NCI-H345 treated with DMSO at 0.1 percent for 48 hours (cell line): ENCODE measurements around the gene MTCH1.

Experiments
- DNase-seq: peaks from one replicate; lab custom pipeline; 2025; ENCODE audit not compliant: unreplicated experiment; lab: John Stamatoyannopoulos, UW

MTCH1 gene

DNA sequence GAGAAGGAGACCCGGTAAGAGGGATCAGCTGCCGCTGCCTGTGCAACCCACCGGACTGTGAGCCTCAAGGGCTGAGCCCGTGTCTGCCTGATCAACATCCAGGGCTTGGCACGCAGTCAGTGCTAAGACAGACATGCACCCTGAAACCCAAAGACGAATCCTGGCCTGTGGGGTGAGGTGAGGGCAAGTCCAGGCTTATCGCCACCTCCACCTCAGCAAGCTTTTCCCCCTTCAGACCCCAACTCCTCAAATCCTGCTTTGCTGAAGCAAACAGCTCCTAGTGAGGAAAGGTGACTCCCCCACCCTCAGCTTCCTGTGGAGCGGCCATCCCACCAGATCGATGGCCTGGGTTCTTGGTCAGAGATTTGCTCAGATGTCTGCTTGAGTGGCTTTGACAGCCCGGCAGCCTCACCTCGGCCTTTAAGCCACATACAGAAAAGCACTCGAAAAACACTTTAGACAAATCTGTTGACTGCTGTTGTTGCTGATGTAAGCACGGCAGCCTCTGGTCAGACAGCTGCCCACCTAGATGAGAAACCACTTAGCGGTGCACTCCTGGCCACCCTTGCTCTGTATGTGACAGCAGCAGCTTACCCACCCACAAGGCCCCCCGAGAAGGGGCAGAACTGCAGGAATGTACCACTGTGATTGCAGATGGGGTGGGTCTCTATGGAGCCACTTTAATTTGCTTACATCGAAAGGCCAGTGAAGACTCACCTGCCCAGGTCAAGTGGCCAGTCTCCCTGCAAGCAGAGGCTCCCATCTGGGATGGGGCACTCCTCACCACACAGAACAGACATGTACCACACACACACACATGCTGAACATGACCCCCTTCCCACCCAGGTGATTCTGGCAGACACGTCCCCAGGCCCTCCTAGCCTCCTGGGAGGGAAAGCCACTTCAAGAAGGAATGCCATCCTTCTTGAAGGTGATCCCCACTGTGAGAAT is 14.8 kb downstream of the MTCH1 start:
- DNase-seq: no peak

DNA sequence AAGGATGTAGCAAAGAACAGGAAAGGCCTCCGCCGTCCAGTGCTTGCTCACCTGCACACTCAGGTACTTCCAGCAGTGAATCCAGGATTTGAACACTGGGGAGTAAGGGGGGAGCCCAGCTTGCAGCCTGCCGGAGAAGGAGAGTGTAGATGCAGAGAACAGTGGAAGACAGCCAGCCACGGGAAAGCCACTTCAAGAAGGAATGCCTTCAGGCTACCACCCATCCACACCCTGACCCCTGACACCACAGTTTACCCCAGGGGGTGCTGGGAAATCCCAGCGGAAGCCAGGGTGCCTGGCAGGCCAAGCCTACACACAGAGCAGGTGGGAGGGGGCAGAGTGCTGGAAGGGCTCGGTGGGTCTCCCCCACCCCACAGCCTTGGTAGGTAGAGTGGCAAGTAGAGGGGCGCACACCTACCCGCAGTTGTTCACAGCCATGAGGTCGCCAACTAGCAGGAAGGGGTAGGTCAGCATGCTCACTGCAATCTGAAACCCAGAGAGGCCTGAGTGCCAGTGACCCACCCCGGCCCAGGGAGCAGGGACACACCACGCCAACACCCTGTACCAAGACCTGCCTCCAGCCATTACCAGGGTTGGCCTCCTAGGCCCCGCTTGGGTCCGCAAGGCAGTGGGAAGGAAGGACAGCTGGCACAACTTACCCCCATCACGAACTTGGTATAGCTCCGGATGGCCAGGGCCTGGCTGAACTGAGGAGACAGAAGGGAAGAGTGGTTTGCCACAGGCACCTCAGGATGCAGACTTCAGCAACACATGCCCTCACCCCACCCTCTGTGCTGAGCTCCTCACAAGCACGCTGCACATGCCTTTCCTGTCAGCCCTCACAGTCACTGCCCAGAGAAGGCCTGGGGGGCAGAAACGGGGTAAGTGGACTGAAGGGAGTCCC is 15.8 kb downstream of the MTCH1 start:
- DNase-seq: no peak

DNA sequence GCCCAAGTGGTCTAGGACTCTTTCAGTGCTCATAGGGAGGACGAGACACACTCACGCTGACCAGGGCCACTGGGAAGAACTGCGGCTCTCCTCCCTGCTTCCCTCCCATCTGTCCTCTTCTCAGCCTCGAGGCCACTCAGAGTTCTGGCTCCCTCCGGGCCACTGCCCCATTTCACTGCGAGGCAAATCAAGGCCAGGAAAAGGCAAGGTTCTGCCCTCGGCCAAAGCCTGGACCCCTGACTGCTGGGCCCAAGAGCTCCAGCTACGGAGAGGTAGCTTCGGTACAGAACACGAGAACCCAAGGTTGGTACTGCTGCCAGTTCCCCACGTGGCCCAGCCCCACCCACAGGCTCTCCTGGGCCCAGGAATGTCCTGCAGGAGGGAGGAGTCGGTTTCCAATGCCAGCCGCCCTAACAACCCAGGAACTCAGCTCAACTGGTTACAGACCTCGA is 16.7 kb downstream of the MTCH1 start:
- DNase-seq: no peak

DNA sequence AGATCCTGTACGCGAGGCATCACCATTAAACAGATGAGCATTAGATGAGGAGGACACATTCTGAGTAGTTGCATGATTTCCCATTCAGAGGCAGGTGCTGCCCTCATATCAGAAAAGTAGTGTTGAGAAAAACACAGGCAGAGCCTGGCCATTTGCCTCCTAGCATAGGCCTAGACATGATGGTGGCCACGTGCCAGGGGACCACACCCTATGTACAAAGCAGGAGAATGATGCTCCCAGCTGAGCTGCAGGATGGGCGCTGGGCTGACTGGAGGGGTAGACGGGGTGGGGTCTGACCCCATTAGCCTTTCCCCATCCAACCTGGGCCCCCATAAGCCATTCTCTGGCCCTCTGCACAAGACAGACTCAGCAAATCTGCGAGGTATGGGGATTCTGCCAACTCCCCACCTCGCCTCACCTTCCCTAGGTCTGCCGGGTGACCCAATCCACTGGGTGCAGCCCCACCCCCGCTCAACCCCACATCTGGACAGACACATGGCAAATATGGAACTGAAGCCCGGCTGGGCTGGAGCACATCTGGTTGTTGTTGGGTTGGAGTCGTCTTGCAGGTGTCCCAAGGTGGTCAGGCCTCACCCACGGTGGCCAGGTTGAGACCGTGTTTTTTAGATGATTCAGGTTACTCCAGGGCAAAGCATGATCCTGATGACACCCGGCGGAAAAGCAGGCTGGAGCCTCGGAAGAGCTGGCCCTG is 17.6 kb downstream of the MTCH1 start:
- DNase-seq: no peak

DNA sequence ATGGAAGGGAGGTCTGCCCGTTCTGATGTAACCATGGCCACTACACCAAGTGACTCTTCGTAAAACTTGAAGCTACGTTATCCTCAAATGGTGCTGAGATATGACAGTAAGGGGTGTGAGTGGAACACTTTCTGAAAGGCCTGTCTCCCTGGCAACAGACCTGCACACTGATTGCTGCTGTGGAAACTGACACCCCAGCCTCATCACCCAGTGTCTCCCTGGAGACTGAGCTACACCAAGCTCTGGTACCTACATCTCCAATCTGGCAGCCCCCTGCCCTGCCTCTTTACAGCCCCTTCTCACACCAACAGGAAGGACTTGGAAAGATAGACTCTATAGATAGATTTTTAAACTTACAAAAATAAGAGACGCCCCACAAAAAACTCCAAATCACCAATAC is 18.2 kb downstream of the MTCH1 start:
- DNase-seq: no peak

DNA sequence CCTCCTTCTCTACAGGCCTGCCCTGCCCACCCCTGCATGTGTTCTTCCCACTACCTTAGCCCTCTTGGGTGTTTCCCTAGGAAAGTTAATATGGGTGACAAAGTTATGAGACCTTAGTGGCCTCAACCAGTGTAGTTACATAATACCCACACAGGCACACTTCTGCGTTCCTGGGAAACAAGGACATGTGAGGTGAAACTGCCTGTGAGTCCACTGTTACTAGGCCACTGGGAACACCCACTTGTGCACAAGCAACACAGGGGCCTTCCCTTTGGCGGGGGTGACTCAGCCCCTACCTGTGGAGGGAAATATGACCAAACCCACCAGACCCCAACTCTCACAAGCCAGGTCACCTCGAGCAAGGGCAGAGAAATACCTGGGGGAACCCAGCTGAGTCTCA is 18.7 kb downstream of the MTCH1 start:
- DNase-seq: no peak

DNA sequence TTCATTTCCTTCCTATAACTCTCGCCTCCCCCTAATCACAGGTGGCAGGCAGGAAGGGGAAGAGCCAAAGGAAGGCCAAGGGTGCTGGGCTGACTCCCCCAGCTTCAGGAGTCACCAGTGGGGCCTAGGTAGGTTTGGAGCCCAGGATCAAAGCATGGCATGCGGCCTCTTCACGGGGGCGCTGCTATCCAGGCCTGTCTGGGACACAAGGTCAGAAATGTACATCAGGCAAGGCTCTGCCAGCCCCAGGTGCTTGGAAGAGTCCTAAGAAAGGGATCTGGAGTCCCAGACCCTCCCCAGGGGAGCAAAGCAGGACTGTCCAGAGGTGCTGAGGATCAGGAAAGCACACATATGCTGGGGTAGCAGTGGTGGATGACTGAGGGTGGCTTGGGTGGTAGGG is 21.1 kb downstream of the MTCH1 start:
- DNase-seq: no peak

DNA sequence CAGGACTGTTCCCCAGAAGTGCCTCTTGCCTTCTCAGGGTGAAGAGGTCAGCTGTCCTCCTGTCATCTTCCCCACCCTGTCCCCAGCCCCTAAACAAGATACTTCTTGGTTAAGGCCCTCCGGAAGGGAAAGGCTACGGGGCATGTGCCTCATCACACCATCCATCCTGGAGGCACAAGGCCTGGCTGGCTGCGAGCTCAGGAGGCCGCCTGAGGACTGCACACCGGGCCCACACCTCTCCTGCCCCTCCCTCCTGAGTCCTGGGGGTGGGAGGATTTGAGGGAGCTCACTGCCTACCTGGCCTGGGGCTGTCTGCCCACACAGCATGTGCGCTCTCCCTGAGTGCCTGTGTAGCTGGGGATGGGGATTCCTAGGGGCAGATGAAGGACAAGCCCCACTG is 21.6 kb downstream of the MTCH1 start:
- no peak for DNase-seq

DNA sequence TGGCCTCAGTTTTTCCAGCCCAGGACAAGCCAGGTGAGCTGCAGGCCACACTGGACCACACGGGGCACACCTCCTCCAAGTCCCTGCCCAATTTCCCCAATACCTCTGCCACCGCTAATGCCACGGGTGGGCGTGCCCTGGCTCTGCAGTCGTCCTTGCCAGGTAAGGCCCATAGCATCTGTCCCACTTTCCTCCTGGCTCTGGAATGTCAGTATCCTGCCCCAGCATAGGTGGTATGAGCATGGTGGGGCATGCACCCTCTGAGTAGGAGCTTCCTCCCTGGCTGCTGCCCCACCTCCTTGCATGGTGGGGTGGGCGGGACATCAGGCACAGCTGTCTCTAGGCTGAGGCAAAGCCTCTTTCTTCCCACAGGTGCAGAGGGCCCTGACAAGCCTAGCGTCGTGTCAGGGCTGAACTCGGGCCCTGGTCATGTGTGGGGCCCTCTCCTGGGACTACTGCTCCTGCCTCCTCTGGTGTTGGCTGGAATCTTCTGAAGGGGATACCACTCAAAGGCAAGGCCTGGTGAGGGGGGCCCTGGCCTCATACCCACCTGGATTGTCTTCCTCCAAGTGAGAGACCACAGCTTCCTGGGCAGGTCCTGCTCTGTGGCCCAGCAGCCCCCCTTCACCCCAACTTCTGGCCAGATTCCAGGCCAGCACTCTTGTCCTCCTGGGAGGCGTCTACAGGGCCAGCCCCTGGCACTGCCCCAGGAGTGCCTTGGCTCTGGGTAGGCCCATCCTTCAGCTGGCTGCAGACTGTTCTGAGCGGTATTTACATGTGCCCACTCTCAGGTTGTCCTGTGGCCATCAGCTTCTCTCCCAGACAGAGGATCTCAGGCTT is 22.3 kb downstream of the MTCH1 start:
- DNase-seq: no peak

DNA sequence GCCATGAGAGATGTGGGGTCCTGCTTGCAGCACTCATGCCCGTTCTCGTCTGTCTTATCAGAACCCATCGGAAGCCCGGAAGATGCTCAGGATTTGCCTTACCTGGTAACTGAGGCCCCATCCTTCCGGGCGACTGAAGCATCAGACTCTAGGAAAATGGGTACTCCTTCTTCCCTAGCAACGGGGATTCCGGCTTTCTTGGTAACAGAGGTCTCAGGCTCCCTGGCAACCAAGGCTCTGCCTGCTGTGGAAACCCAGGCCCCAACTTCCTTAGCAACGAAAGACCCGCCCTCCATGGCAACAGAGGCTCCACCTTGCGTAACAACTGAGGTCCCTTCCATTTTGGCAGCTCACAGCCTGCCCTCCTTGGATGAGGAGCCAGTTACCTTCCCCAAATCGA is 23.1 kb downstream of the MTCH1 start:
- DNase-seq: no peak

DNA sequence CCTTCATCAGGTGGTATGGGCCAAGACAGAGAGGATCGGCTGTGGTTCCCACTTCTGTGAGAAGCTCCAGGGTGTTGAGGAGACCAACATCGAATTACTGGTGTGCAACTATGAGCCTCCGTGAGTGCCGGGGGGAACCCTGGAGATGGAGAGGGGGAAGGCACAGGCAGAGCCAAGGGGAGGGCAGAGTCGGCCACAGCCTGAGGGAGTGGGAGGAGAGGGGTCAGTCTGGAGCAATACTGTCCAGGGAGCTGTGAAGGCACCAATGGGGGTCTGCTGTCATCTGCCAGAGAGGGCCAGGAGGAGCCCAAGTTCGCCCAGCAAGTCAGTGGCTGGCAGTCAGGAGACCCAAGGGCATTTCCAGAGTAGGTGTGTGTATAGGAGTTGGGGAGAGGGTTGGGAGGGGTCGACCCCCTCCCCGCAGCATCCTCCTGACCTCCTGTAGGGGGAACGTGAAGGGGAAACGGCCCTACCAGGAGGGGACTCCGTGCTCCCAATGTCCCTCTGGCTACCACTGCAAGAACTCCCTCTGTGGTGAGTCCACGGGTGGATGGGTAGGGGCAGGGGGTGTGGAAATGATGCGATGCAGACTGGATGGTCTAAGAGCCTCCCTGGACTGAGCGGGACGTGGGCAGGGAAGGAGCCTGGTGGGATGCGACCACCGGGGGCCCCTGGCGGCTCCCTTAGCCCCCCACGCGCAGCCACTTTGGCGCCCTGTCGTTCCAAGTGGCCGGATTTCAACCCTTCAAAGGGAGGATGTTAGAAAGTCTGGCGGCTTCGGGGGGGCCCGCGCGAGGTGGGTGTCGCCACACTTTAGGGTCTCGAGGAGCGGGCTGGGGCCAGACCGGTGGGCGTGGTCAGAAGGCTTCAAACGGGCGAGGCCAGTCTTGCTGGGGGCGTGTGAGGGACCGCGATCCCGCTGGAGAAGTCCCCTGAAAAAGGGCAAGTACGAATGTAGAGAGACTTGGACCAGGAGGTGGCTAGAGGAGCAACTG is 24.3 kb downstream of the MTCH1 start:
- DNase-seq: no peak

DNA sequence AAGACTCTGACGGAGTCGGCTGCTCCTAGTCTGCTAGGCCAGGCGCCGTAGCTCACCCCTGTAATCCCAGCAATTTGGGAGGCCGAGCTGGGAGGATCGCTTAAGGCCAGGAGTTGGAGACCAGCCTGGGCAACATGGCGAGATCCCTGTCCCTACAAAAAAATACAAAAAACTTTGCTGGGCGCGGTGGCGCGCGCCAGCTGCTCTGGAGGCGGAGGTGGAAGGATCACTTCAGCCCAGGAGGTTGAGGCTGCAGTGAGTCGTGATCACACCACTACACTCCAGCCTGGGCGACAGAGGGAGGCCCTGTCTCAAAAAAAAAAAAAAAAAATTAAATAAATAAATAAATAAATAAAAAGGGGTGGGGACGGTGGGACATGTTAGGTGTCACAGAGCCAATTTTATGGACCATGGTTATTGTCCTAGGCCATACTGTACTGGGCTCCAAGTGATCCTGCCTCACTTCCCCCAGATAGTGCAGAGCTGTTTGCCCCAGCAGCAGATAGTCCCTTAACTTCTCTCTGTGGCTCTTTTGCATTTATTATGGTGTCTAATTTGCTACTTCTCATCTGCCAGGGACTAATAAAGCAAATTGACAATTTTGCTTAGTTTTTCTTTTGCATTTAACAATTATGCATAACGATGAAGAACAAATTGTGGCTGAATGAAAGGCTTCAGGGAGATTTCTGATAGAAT is 26.3 kb downstream of the MTCH1 start:
- no peak for DNase-seq

DNA sequence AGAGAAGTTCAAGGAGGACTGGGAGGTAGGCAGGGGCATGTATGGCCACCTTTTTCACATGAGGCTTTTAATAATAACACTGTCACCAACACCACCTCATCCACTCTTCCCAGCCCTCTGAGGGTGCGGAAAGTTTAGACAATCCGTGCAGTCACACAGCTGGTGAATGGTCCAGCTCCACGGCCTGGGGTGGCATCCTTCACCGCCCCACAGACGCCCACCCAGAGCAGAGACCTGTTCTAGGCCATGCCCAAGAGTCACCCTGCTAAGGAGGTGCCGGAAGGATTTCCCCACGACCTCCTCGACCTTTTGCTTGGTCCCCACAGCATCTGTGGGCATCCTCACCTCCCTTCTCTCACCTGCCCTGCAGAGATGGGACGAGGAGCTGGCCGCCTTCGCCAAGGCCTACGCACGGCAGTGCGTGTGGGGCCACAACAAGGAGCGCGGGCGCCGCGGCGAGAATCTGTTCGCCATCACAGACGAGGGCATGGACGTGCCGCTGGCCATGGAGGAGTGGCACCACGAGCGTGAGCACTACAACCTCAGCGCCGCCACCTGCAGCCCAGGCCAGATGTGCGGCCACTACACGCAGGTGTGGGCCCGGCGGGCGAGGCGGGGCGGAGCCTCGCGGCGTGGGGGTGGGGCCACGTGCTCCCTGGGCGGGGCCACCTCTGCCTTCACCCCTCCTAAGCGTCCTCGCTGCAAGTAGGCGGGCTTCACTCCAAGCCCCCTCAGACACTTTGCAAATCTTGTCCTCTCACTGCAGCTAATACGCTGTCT is 27.0 kb downstream of the MTCH1 start:
- no peak for DNase-seq

DNA sequence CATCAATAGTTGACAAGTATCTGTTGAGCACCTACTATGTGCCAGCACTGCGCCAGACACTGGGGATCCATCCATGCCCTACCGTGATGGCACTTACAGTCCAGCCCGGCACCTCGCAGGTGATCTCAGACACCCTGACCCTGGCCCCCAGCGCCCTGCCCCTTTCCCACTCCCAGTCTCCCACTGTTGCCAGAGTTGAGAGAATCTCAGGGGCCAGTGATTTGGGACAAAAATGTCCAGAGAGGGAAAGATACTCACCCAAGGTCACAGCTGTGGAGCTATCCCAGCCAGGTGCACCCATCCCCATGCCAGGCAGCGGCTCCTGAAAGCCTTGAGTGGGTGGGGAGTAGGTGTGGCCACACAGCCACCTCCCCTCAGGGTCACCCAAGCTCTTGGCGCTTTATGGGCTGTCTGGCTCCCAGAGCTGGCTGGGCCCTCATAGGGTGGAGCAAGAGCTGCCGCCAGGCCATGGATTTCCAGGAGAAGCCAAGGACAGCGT is 28.2 kb downstream of the MTCH1 start:
- DNase-seq: no peak

DNA sequence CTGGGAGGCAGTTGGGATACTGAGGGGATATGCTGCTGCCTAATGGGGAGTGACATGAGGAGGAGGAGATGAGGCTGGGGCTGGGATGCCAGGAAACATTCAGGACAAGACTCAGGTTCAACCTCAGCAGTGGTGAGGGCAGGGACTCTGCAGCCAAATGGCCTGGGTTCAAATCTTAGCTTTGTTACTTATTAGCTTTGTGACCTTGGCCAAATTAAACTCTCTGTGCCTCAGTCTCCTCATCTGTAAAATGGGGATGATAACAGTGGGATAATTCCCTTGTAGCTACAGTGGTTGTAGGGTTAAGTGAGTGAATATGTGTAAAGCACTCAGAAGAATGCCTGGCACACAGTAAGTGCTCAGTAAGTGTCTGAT is 29.6 kb downstream of the MTCH1 start:
- no peak for DNase-seq

DNA sequence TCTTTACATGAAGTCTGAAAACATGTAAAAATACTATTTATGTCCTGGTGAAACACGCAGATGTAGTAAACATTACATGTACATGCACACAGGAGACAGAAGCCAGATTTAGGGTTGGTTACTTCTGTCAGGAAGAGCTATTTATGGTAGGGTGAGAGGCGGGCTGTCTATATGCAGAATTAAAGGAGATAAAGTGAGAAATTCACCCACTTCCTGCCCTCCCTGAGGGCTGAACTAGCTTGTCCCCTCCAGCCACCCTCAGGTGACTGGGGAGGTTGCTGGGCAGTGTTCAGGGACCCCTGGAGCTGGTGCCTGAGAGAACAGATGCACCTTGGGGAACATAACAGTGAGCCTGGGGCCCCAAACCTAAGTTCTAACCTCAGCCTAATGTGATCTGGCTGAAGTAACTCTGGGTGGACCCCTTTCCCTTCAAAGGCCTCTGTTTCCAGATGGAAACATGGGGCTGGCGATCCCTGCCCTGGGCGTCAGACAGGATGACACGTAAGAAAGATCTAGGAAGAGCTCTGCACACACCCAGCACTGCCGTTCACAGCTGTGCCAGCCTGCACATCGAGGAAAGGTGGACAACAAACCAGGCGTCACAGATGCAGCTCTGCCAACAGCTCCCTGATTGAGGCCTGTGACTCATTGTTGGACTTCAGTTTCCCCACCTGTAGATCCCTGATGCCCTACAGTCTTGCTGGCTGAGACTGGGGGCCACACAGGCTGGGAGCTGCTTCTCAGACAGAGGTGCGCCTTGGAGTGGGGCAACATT is 30.1 kb downstream of the MTCH1 start:
- DNase-seq: no peak

DNA sequence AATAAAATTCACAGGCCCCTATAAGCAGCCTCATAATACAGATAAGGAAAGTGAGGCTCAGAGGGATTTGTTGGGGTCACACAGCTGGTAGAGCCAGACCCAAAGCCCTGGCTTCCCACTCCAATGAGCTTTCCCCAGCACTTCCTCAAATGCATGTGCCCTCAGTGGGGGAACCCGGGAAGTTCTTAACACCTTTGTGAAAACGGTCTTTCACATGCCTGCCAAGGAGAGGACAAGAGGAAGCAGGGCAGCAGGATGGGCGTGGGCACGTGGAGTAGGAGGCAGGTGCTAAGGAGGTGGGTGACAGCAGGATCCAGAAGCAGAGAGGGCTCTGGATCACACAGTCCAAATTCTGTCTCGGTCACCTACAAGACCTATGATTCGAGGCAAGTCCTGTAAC is 30.9 kb downstream of the MTCH1 start:
- no peak for DNase-seq
